HEK293 (cell line): ENCODE data around the gene TEX38.
A peak's percentile ranks its signal among the peaks of the same experiment; 100 is the strongest.

Experiments used
- CTCF ChIA-PET: fragments of 350-600 bp; formaldehyde crosslinking; extraction: SDS; loops from one replicate; lab custom pipeline; 2021; ENCODE audit warnings: antibody characterized with exemption; lab: Yijun Ruan, JAX
- POLR2A ChIA-PET: fragments of 300-600 bp; formaldehyde crosslinking; extraction: SDS; loops from one replicate; lab custom pipeline; 2020; ENCODE audit warnings: antibody characterized with exemption, inconsistent platforms; lab: Yijun Ruan, JAX
- H3K27ac ChIP-seq: fragments of 200-500 bp; sonication (Bioruptor generic); 2 replicates; pipeline ENCODE4 v1.5.1; 2014; ENCODE audit warnings: low read depth, low read length, control low read depth, inconsistent platforms; ENCODE audit errors: extremely low read depth
- H3K36me3 ChIP-seq, 2 experiments: fragments of 200-500 bp in 1 of 2; sonication (Bioruptor generic) in 1 of 2; 1 replicate in 1 of 2; 2 replicates in 1 of 2; pipeline ENCODE4 v1.5.1; 2014 to 2017; ENCODE audit warnings: inconsistent platforms in 2 of 2, low read length in 2 of 2; ENCODE audit not compliant: control insufficient read depth in 2 of 2, insufficient read depth in 1 of 2
- H3K4me1 ChIP-seq: fragments of 200-500 bp; sonication (Bioruptor generic); 2 replicates; pipeline ENCODE4 v1.5.1; 2014; ENCODE audit warnings: mild to moderate bottlenecking, low read length, inconsistent platforms; ENCODE audit not compliant: control insufficient read depth, insufficient read depth
- H3K4me3 ChIP-seq: 2 replicates; pipeline ENCODE4 v1.5.1; 2011; ENCODE audit warnings: low read depth, mild to moderate bottlenecking, control low read depth, low read length, moderate library complexity
- H3K9me3 ChIP-seq: fragments of 200-500 bp; sonication (Bioruptor generic); 2 replicates; pipeline ENCODE4 v1.5.1; 2014; ENCODE audit warnings: low read depth, low read length, inconsistent platforms; ENCODE audit not compliant: control insufficient read depth, insufficient read depth
- GFI1B ChIP-seq: fragments of 450-650 bp; formaldehyde crosslinking; IDR thresholded peaks from 2 replicates; pipeline ENCODE4 v1.5.1; 2016; ENCODE audit warnings: missing biosample characterization, missing genetic modification characterization
- GLI2 ChIP-seq: fragments of 450-650 bp; formaldehyde crosslinking; IDR thresholded peaks from 2 replicates; pipeline ENCODE4; 2017; ENCODE audit warnings: missing biosample characterization, missing genetic modification characterization, low read depth, borderline replicate concordance
- KLF16 ChIP-seq: fragments of 450-650 bp; formaldehyde crosslinking; IDR thresholded peaks from 2 replicates; pipeline ENCODE4 v1.5.1; 2017; ENCODE audit warnings: missing biosample characterization, missing genetic modification characterization
- KLF8 ChIP-seq: fragments of 450-650 bp; formaldehyde crosslinking; IDR thresholded peaks from 2 replicates; pipeline ENCODE4 v1.5.1; 2016; ENCODE audit warnings: missing biosample characterization, missing genetic modification characterization
- PRDM1 ChIP-seq: fragments of 450-650 bp; formaldehyde crosslinking; IDR thresholded peaks from 2 replicates; pipeline ENCODE4; 2016; ENCODE audit warnings: missing biosample characterization, missing genetic modification characterization
- PRDM6 ChIP-seq: fragments of 450-650 bp; formaldehyde crosslinking; IDR thresholded peaks from 2 replicates; pipeline ENCODE4 v1.5.1; 2017; ENCODE audit warnings: missing biosample characterization, missing genetic modification characterization
- YY1 ChIP-seq: fragments of 450-650 bp; formaldehyde crosslinking; IDR thresholded peaks from 2 replicates; pipeline ENCODE4 v1.5.1; 2018; ENCODE audit warnings: missing biosample characterization, missing genetic modification characterization
- ZBTB44 ChIP-seq: fragments of 450-650 bp; IDR thresholded peaks from 2 replicates; pipeline ENCODE4 v1.5.1; 2018; ENCODE audit warnings: missing biosample characterization, mild to moderate bottlenecking, missing genetic modification characterization
- ZBTB48 ChIP-seq: fragments of 450-650 bp; formaldehyde crosslinking; IDR thresholded peaks from 2 replicates; pipeline ENCODE4 v1.5.1; 2016; ENCODE audit warnings: missing biosample characterization, missing genetic modification characterization
- ZIC2 ChIP-seq: fragments of 450-650 bp; formaldehyde crosslinking; IDR thresholded peaks from 2 replicates; pipeline ENCODE4 v1.5.1; 2016; ENCODE audit warnings: missing biosample characterization, missing genetic modification characterization
- ZNF37A ChIP-seq: fragments of 450-650 bp; IDR thresholded peaks from 2 replicates; pipeline ENCODE4 v1.5.1; 2018; ENCODE audit warnings: missing biosample characterization, missing genetic modification characterization
- ZNF433 ChIP-seq: fragments of 450-650 bp; formaldehyde crosslinking; IDR thresholded peaks from 2 replicates; pipeline ENCODE4 v1.5.1; 2016; ENCODE audit warnings: missing biosample characterization, missing genetic modification characterization, low read depth
- ZNF513 ChIP-seq: fragments of 450-650 bp; IDR thresholded peaks from 2 replicates; pipeline ENCODE4 v1.5.1; 2018; ENCODE audit warnings: missing biosample characterization, missing genetic modification characterization
- ZNF518A ChIP-seq: fragments of 450-650 bp; formaldehyde crosslinking; conservative IDR thresholded peaks from 2 replicates; pipeline ENCODE4 v1.5.1; 2016; ENCODE audit warnings: low read depth, missing biosample characterization, missing genetic modification characterization
- ZNF561 ChIP-seq: fragments of 450-650 bp; IDR thresholded peaks from 2 replicates; pipeline ENCODE4 v1.5.1; 2018; ENCODE audit warnings: missing biosample characterization, missing genetic modification characterization, borderline replicate concordance
- ZNF580 ChIP-seq: fragments of 450-650 bp; formaldehyde crosslinking; IDR thresholded peaks from 2 replicates; pipeline ENCODE4 v1.5.1; 2016; ENCODE audit warnings: missing biosample characterization, missing genetic modification characterization
- ZNF639 ChIP-seq: fragments of 450-650 bp; formaldehyde crosslinking; IDR thresholded peaks from 2 replicates; pipeline ENCODE4 v1.5.1; 2016; ENCODE audit warnings: missing biosample characterization, missing genetic modification characterization

TEX38 gene

GRCh38 chr1:46652321-46653100, 19.1 kb upstream of the TEX38 start (continued):
- TF ChIP-seq ZNF518A (no peak), ZNF37A (tag by site-specific recombination) (no peak), KLF16 (no peak)

GRCh38 chr1:46653405-46653958, 18.2 kb upstream of the TEX38 start:
- no peaks in the 10 kb centered on the region for H3K9me3 ChIP-seq
- POLR2A ChIA-PET = interaction anchor here (0.9 kb wide), 1 partner anchor 14 kb away, joined by 3 read pairs; the partner anchor contains the start of gene ATPAF1
- H3K27ac ChIP-seq = no peak overlapping the region
- CTCF ChIA-PET = interaction anchor here (0.6 kb wide), 2 partner anchors 30 to 210 kb away, joined by 3 to 10 read pairs; no protein-coding TSS in a partner anchor
- H3K4me3 ChIP-seq = no peak overlapping the region
- H3K36me3 ChIP-seq = peaks cover 30 to 89% of the 10 kb centered on the region in 2 experiments
- no peaks in the 10 kb centered on the region for H3K4me1 ChIP-seq
- TF ChIP-seq GFI1B (tag by site-specific recombination) (no peak), PRDM6 (tag by site-specific recombination) (peak; percentile 100), YY1 (no peak), ZNF433 (no peak), ZNF518A (no peak), ZNF561 (tag by site-specific recombination) (no peak), ZNF513 (tag by site-specific recombination) (no peak), PRDM1 (tag by site-specific recombination) (peak; percentile 70), KLF8 (tag by site-specific recombination) (no peak), GLI2 (tag by site-specific recombination) (no peak), ZIC2 (tag by site-specific recombination) (no peak), ZBTB44 (peak; percentile 69), ZBTB48 (tag by site-specific recombination) (peak; percentile 72), ZNF580 (tag by site-specific recombination) (0 out of 2 replicates have a peak, but pooled peaks have one; percentile 30), ZNF639 (tag by site-specific recombination) (no peak)
